ENCODE measurements around the gene BIRC2.
"Not testable (repeated sequence)": the region's sequence is repeated elsewhere in the genome, so short reads cannot be mapped to it uniquely, and the experiment has no call there.

BIRC2 gene

DNA sequence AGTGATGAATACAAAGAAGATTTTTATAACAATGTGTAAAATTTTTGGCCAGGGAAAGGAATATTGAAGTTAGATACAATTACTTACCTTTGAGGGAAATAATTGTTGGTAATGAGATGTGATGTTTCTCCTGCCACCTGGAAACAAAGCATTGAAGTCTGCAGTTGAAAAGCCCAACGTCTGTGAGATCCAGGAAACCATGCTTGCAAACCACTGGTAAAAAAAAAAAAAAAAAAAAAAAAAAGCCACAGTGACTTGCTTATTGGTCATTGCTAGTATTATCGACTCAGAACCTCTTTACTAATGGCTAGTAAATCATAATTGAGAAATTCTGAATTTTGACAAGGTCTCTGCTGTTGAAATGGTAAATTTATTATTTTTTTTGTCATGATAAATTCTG, 24.5 kb upstream of the BIRC2 start:
- DNase-seq (ENCODE audit: low read depth in 2 of 2, low spot score in 1 of 2) = no peak

DNA sequence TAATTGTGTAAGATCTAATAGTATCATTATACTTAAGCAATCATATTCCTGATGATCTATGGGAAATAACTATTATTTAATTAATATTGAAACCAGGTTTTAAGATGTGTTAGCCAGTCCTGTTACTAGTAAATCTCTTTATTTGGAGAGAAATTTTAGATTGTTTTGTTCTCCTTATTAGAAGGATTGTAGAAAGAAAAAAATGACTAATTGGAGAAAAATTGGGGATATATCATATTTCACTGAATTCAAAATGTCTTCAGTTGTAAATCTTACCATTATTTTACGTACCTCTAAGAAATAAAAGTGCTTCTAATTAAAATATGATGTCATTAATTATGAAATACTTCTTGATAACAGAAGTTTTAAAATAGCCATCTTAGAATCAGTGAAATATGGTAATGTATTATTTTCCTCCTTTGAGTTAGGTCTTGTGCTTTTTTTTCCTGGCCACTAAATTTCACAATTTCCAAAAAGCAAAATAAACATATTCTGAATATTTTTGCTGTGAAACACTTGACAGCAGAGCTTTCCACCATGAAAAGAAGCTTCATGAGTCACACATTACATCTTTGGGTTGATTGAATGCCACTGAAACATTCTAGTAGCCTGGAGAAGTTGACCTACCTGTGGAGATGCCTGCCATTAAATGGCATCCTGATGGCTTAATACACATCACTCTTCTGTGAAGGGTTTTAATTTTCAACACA, 23.3 kb upstream of the BIRC2 start:
- no peak for DNase-seq (ENCODE audit: low read depth in 2 of 2, low spot score in 1 of 2)

DNA sequence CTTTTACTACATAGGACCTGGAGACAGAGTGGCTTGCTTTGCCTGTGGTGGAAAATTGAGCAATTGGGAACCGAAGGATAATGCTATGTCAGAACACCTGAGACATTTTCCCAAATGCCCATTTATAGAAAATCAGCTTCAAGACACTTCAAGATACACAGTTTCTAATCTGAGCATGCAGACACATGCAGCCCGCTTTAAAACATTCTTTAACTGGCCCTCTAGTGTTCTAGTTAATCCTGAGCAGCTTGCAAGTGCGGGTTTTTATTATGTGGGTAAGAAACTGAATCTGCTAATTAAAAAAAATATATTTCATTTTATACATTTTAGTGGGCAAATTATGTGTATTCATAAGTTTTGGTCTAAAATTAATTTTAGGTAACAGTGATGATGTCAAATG, 21.9 kb upstream of the BIRC2 start:
- no peak for DNase-seq (ENCODE audit: low read depth in 2 of 2, low spot score in 1 of 2)

DNA sequence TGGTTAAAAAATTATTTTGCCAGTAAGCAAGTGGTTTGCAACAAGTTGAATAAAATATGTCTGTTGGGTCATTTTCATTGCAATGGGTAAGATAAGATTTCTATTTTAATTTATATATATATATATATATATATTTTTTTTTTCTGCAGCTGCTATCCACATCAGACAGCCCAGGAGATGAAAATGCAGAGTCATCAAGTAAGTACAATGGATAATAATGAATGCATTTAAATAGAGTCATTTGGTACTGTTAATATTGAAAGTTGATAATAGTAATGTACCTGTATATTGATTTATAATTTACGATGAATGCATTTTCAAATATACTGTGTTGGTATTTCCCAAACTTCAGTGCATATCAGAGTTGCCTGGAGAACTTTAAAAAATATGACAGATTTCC, 18.3 kb upstream of the BIRC2 start:
- no peak for DNase-seq (ENCODE audit: low read depth in 2 of 2, low spot score in 1 of 2)

DNA sequence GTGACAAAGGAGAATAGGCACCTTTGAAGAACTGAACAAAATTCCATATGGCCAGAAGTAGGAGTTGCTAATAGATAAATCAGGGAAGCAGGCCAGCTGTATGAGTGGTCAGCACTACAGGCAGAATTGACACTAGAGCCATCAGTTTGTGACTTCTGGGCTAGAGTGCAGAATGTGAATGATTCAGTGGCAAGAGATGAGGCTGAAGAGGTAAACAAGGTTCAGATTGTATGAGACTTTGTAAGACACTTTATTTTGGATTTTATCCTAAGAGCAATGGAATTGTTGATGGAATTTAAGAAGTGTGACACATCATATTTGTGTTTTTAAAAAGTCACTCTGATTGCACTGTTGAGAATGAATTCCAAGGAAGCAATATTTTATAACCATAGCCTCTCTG, 16.8 kb upstream of the BIRC2 start:
- DNase-seq (ENCODE audit: low read depth in 2 of 2, low spot score in 1 of 2) = no peak

DNA sequence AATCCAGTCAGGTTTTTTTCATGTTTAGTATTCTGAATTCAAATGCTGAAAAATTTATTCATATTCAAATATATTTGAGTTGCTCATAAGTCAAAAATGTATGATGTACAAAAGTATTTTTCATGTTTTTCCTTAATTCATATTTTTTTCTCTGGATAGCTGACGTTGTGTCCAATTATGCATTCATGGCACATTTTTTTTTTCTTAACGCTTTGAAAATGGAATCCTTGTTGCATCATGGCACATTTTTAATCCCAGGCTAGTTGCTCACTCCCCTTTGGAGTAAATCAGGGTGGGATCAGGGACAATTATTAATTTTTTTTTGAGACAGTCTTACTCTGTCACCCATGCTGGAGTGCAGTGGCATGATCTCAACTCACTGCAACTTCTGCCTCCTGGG, 15.7 kb upstream of the BIRC2 start:
- DNase-seq (ENCODE audit: low read depth in 2 of 2, low spot score in 1 of 2) = no peak

DNA sequence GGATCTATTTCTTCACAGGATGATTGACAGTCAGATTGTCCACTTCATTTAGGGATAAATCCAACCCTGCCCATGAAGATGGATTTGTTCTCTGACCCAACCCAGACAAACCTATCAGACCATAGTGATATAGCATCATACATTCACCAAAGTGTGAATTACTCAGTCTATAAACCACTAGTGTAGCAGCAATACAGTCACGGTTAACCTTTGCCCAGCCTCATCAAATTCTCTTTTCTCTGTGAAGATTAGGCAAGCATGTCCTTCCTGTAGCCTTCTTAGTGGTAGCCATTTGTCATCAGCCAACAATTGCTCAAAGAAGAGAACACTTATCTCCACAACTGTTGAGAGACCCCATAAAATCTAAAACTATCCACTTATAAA, 14.4 kb upstream of the BIRC2 start:
- DNase-seq (ENCODE audit: low read depth in 2 of 2, low spot score in 1 of 2) = no peak

DNA sequence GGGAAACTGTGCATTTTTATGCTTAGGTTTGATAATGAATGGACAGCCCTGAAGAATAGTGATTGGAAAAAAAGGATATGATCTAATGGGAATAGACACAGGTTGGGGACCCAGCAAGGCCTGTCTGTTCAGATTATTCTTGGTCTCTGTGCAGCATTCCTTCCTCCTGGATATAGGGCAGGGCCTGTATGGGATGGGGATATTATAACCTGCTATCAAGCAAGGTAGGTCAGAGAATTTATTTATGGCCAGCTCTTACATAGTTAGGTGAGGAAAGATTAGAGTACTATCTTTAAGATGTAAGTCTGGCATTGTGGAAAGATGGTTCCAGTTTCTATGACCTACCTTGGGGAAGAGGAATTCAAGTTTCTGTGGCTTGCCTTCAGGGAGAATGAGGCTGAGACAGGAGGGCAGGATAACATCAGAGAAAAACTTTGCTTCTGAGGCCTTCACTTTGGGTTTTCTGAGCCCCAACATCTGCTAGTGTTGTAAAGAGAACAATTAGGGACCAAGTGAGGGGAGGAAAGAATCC, 8.5 kb upstream of the BIRC2 start:
- DNase-seq (ENCODE audit: low read depth in 2 of 2, low spot score in 1 of 2) = no peak

DNA sequence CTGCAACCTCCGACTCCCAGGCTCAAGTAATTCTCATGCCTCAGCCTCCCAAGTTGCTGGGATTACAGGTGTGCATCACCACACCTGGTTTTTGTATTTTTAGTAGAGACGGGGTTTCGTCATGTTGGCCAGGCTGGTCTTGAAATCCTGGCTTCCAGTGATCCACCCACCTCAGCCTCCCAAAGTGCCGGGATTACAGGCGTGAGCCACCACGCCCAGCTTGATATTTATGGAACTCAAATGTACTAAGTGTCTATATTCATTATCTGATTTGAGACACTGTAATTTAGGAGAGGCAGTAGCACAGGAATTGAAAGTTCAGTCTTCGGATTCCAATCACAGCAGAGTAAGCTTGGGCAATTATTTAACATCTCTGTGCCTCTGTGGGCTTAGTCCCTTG, 5.7 kb upstream of the BIRC2 start:
- DNase-seq (ENCODE audit: low read depth in 2 of 2, low spot score in 1 of 2) = not testable (repeated sequence)

DNA sequence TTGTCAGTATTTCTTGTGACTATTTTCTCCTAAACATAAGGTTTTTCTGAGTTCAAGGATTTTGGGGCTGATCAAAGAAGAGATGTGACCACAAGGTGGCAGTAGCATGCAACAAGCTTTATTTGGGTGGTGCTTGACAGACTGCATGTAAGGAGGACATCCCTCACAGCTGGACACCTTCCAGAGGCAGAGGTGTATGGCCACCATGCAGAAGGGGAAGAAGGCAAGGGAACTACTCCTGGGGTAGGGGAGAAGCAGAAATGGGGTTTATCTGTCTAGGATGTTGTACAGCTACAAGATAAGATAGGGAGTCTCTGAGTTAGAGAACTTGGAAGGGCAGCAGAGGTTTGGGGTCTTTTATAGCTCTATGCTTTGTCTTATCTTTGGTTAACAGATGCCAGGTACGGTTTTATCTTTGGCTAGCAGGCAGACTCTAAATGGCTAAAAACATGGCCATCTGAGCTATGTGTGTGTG, 5.1 kb upstream of the BIRC2 start:
- peak in 1 of 2 donors; percentile 56 for DNase-seq (ENCODE audit: low read depth in 2 of 2, low spot score in 1 of 2)

DNA sequence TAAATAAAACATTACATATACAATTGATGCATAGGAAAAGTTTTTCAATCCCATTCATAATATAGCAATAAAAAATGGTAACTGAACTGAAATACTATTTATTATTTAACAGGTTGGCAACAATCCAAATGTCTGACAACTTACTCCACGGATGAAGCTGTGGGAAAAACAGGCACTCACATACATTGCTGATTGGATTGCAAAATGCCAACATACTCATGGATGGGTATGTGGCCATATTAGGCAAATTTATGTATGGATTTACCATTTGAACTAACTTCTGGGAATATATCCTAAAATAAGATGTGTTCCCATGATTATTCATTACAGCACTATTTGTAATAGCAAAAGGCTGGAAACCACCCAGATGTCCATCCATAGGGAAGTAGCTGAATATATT, 3.2 kb upstream of the BIRC2 start:
- no peak for DNase-seq (ENCODE audit: low read depth in 2 of 2, low spot score in 1 of 2)

DNA sequence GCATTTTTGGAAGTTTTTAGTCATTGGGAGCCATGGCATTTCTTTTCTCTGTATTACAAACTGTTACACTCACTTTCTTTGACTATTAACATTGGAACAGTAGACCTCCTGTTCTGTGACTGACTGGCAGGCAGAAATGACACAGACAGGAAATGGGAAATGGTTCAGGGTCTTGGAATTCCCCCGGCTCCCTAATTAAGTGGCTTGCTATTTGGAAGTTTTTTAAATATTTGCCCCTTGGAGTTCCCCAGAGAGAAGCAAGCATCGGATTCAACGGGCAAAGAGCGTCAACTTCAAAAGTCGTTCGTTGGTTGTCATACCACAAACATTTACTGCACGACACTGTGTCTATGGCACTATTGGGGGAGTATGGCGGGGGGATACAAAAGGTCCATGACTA, 1.1 kb upstream of the BIRC2 start:
- no peak for DNase-seq (ENCODE audit: low read depth in 2 of 2, low spot score in 1 of 2)

DNA sequence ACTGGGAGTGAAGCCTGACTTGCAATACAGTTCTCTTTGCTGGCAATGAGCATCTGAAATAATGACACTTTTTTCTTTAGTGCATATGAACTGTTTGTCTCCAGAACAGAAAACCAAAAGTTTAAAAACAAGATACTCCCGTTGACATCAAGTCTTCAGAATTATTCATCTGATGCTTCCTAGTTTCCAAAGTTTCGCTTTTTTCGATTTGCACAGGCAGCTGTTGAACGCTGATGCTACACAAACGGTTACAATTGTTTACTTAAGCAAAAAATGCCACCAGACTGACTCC, 612 bp upstream of the BIRC2 start:
- DNase-seq (ENCODE audit: low read depth in 2 of 2, low spot score in 1 of 2) = no peak

DNA sequence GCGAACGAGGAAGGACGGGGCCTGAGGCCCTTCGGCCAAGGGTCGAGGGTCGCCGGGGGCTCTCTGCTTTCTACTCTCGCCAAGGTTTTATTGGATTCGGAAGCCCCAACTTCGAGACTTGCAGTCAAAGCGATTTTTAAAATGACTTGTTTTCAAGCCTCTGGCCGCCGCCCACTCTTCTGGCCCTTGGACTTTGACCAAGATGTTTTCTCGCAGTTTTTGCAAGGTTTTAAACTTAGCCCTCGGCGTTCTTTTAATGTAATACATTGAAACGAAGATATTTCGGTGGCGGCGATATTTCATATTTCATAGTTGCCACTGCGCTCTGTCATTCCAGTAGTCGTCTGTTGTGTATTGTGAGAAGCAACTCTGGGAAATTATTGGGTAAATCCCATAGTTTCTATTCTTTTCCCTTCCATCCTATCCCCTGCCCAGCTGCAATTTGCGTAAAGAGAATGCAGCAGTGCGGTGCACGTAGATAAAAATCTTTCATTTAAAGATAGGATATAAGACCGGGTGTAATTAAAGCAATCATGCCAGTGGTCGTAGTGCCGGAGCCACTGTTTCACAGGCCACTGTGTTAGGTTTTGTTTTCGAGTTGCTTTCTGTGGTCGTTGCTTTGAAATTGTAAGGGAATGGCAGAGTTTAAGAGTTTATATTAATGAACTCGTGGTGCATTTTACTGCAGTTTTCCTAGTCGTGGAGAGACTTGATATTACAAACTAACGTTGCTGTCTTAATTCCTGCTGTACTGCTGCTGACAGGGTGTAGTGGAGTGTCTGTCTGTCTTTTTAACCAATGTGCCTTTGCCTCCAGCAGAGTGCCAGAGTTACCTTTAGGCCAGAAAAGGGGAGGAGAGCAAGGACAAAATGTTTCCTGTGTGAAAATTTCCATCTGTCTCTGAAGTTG, 702 bp downstream of the BIRC2 start:
- DNase-seq (ENCODE audit: low read depth in 2 of 2, low spot score in 1 of 2) = no peak

DNA sequence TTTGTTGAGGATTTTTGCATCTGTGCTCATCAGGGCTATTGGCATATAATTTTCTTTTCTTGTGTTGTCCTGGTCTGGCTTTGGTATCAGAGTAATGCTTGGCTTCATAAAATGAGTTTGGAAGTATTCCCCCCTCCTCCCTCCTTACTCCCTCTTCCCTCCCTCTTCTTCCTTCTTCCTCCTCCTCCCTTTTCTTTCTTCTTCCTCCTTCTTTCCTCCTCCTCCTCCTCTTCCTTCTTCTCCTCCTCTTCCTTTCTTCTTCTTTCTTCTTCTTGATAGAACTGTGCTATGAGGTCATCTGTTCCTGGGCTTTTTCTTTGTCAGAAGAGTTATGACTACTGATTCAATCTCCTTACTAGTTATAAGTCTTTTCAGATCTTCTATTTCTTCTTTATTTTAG, 10.1 kb downstream of the BIRC2 start:
- DNase-seq (ENCODE audit: low read depth in 2 of 2, low spot score in 1 of 2) = no peak

DNA sequence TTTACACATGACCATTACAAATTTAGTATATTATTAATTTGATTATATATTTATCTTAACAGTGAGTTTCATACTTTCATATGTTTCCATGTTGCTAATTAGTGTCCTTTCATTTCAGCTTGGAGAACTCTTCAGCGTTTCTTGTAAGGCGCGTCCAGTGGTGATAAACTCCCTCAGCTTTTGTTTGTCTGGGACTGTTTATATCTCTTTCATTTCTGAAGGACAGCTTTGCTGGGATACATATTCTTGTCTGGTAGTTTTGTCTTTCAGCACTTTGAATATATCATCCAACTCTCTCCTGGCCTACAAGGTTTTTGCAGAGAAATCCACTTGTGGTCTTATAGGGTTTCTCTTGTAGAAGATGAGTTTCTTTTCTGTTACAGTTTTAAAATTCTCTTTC, 12.4 kb downstream of the BIRC2 start:
- no peak for DNase-seq (ENCODE audit: low read depth in 2 of 2, low spot score in 1 of 2)

DNA sequence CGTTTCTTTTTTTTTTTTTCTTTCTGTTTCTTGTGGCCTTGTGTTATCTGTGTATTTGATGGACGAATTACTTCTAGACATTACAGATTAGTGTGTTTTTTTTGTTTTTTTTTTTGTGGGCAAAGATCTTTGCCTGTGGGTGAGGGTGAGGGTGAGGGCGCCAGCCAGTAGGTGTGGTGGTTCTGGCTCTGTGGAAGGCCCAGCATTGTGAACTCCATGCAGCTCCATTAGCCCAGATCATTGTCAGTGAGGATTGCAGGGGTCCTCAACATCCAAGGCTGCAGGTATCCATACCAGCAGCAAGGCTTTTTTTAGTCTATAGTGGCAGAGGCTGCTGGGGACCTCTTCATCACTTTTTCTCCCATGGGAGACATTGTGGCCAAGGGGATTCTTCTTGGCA, 13.7 kb downstream of the BIRC2 start:
- no peak for DNase-seq (ENCODE audit: low read depth in 2 of 2, low spot score in 1 of 2)

DNA sequence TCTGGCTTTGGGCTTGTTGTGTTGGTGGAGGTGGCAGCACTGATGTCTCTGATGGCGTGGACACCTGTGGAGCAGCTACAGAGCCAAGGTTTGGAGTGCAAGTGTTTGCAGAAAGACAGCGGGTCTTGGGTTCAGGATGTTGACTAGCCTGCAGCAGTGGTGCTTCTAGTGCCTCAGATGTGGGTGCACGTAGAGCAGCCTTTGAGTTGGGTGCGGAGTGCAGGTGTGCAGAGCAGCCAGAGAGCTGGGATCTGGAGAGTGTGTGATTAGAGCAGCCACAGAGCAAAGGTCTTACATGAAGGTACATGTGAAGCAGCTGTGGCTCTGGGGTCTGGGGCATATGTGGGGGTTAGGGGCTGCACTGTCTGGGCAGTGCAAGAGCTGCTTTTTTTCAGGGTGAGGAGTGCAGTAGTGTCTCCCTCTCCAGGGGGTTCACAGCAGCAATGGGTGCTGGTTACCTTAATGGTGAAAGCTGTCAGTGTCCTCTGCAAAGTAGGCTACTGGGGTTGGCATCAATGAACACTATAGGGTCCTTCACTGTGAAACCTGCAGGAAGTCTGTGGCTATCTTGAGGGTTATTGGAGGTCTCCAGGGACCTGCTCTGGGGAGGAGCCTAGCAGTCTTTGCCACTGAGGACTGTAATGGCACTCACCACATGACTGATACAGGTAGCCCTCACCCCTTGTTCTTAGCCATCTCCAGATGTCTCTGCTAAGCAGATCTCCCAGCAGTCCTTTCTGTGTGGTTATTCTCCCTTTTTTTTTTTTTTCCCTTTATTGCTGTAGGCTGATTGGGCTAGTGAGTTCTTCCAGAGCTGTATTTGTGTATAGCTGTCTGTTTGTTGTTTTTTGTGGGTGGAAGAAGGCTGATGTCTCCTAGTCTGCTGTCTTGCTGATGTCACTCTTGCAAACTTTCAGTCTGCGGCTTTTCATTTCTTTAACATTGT, 14.3 kb downstream of the BIRC2 start:
- no peak for DNase-seq (ENCODE audit: low read depth in 2 of 2, low spot score in 1 of 2)

DNA sequence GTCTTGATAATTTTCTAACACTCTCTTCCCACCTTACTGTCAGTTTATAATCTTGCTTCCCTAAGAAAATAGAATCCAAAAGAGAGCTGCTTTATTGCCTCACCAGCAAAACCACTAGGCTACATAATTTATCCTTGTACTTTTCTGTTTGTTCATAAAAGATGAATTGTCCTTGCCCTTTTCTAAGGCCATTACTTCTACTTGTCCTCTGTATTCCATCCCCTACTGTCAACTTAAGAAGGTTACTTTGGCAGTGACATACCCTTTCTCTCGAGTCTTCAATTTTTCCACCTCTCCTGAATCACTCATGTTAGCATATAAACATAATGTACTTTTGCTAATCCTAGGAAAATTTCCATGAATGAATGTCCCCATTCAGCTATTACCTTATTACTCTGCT, 18.0 kb downstream of the BIRC2 start:
- no peak for DNase-seq (ENCODE audit: low read depth in 2 of 2, low spot score in 1 of 2)

DNA sequence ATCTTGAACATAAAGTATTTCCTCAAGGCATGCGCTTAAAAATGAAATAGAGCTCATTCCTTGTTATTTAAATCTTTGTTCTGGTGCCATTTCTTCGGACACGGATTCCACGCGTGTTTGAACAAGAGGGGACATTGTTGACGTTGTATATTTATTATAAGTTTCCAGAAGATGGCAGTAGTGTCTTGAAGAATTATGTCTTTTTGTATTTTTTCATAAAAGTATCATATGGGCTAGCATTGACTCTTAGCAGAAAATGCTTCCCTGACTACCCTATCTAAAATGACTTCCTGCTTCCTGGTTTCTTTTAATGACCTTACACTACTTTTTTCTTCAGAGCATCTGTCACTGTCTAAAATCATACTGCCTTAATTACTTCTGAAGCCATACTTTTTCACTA, 20.4 kb downstream of the BIRC2 start:
- DNase-seq (ENCODE audit: low read depth in 2 of 2, low spot score in 1 of 2) = no peak

DNA sequence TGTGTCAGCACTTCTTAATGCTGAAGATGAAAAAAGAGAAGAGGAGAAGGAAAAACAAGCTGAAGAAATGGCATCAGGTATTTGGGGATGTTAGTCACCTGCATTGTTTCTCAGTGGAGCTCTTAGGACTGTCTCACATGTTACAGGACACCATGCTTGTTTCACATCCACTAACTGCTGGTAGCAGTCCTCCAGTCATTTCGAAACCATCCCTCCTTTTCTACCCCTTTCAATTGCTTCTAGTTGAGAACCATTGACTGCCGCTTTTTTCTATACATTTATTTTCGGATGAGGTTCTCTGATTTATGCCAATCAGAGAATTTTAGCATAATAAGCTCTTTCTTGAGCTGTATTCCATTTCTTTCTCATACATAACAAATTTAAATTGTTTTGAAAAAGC, 21.5 kb downstream of the BIRC2 start:
- no peak for DNase-seq (ENCODE audit: low read depth in 2 of 2, low spot score in 1 of 2)

All from stimulated activated CD8-positive, alpha-beta memory T cell treated with anti-CD3 and anti-CD28 coated beads, Interleukin-4, amount 100 ng/mL, for 1 hour (primary cell).